ENCODE results near the gene OR2AE1.

GRCh38 chr7:99833289-99833877 lies 43.5 kb downstream of the OR2AE1 start:
- TF ChIP-seq SPI1 (IDR thresholded peaks at IDR 0.05; ENCODE audit: low read depth, low read length) (no peak), TAF1 (IDR thresholded peaks at IDR 0.05; ENCODE audit: low read depth, low read length) (no peak), POLR2A (IDR thresholded peaks at IDR 0.05; ENCODE audit: low read depth, low read length) (no peak), POLR2AphosphoS5 (IDR thresholded peaks at IDR 0.05; ENCODE audit: low read depth, low read length) (no peak), POU2F2 (IDR thresholded peaks at IDR 0.05; ENCODE audit: low read depth, low read length) (no peak)
